HG03457 (cell line): ENCODE data around the gene LRMDA.
"Not testable (repeated sequence)": the region's sequence is repeated elsewhere in the genome, so short reads cannot be mapped to it uniquely, and the experiment has no call there.

ENCODE experiments used
- ATAC-seq: cut with Tn5 transposase; IDR thresholded peaks from one replicate; pipeline ENCODE4 v1.9.1; 2021; ENCODE audit warnings: moderate number of reproducible peaks; ENCODE audit not compliant: unreplicated experiment

Gene LRMDA

DNA sequence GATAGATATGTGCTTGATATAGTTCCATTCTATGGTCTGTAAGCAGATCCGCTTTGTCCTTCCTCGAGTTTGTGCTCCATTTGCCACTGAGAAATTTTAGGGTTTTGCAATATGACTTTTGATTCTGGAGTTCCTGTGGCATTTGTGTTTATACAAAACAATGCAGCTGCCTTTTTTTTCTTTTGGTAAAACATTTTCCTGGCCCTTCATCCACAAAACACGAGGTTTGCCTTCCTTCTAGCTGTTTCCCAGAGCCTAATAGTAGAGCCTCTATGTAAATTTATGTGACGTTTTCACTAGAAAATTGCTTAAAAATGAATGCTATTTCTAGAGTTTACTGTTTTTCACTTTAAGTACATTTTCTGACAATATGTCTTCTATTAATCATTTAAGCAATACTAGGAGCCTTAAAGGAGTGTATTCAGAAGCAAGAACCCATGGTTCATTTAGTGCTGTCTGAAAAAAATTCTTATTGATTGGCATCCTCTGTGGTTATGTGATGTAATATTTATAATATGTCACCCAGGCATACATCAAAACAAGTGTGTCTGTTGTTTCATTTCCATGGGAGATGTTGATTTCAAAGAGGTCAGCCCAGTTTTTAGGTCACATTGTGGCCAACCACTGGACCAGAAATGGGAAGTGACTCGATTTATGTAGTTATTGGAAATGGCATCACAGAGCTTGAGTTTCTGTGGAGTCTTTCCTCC is 618.3 kb downstream of the LRMDA start:
- no peak for ATAC-seq

DNA sequence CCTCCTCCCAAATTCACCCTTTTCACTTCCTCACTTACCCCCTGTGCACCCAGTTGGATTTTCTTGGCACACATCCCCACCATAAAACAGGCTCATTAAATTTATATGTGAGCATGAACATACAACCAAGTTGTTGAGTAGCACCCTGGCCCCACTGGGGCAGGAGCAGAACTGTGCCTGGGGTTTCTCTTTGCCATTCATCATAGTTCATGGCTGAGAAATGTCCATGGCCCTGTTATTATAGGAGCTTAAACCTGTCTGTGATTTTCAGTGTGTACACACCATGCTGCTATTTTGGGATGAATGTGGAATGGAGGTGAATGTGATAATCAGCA is 618.8 kb downstream of the LRMDA start:
- no peak for ATAC-seq

DNA sequence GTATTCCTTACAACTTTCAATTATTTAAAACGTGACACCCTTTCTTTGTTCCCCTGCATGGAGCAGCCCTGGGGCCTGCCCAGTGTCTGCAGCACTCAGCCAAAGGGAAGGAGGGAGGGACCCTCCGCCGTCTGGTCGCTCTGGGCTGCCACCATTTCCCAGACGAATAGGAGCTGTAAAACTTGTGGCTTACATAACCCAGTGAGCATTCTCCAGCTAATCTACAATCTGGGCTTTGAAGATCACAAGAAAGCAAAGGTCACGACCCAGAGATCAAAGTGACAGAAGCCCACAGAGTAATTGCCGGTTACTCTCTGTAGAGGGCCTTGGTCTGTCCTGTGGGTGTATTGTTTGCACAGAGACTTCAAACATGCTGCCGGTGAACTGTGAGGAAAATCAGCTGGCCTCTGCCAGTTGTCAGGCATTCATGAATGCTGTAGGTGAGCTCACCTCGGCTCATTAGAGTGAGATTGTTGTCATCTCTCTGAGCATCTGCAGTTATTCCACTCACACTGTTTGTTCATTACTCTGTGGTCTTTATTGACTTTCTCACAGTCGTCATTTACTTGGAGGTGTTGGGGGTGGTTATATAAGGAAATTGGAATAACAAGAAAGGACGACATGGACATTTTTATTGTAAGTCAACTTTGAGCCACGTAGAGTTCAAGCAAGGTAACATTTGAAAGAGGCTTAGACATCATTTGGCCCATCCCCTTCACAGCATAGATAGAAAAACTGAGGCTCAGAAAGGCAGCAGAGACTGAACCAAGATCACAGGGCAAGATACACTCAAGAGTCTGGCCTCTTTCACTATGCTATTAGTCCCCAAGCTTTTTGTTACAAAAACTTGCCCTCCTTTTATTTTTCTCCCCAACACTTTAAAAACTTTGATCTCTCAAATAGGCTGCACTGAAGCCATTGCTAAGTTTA is 619.8 kb downstream of the LRMDA start:
- ATAC-seq, result no peak

DNA sequence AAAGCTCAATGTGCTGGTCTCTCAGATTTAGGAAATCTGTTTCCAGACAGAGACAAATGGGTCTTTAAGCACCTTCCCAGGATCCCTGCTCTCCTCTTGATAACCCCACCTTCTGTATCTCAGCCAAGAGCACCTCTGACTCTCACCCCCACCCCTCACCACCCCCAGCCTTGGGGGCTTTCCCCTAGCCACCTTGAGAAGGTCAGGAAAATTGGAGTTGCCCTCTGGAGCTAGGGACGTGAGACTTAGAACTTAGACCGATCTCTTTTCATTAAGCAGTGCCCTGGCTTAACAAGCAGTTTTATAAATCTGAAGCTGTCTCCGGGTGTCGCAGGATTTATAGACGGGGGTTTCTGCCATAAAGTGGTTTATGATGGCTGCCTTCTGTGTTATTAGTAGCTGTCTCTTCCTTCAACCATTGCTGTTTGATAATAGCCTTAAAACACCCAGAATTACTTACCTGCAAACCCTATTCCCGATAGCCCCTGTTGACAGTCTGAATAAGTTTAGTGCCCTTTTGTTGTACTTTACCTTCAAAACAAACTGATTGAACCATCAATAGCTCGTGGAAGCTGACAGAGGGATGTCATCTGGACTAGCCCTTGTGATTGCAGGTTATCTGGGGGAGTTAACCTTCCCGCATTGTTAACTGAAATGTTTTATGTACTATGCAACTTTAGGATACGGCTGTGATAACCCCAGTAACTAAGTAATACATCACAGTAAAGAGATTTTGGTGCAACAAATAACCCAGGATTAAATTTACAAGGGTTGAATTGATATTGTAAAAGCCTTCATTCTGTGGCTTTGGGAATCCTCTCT is 621.5 kb downstream of the LRMDA start:
- no peak for ATAC-seq

DNA sequence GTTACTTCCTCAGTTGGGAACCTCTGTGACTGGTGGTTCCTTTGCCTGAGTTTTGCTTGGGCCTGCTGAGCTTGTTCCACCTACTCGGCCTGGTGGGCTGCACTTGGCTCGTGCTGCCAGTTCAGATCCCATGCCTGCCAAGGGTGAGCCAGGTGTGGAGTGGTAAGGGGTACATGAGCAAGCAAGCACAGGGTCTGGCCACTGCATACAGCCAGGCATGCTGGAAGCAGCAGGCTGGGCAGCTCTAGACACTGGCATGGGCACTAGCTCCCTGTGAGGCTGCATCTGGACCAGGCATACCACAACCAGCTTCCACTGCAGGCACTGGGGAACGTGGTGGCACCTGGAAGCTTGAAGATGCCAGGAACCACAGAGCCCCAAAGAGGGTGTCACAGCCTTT is 624.0 kb downstream of the LRMDA start:
- ATAC-seq, result no peak

DNA sequence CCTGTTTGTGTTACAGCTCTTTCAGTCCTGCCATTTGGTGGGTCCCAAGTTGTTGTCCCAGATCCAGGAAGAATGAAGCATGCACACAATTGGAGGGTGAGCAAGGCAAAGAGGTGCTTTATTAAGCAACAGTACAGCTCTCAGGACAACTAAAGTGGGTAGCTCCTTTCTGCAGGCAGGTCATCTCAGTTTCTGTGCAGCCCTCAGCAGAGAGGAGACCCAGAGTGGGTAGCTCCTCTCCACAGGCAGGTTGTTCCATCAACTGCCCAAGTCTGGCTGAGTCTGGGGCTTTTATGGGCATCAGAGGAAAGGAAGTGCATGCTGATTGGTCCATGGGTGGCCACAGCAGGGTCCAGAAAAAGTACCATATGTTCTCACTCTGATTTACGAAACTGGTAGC is 624.5 kb downstream of the LRMDA start:
- ATAC-seq, result no peak

DNA sequence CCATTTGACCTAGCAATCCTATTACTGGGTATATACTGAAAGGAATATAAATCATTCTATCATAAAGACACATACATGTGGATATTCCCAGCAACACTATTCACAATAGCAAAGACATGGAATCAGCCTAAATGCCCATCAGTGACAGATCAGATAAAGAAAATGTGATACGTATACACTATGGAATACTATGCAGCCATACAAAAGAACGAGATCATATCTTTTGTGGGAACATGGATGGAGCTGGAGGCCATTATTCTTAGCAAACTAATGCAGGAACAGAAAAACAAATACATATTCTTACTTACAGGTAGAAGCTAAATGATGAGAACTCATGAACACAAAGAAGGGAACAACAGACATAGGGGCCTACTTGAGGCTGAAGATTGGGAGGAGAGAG is 629.6 kb downstream of the LRMDA start:
- not testable (repeated sequence) for ATAC-seq

DNA sequence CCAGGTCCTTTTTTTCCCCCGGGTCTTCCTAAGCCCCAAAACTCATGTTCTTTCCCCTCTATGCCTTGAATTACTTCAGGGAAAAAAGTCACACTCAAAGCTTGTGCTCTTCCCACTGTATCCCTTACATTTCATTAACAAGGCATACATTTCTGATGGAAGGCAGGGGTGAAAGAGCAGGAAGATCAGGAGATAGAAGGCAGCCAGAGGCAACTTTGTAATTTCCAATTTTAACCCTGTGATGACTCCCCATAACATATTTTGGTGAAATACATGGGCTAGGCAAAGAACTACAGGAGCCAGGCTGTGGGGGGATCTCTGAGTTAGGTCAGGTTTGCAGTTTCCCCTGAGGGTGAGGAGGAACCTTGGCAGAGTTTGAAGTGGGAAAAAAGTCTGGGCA is 635.0 kb downstream of the LRMDA start:
- ATAC-seq, result no peak

DNA sequence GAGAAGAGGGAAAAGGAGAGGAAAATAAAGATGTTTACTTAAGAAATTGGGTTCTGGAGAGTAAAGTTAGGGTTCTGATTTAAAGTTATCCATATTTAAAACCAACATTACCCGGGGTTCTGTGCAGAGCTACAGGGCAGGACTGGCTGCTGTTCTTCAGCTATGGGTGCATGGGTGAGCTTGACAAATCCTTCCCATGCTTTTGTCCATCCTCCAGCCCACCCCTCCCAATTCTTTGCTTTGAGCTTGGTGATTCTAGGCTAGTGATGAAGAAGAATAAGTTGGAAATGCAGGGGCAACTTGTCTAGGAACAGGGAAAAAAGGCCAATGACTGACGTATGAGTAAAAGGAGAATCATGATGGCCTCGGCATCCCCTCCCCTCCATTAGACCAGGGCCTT is 636.0 kb downstream of the LRMDA start:
- no peak for ATAC-seq

DNA sequence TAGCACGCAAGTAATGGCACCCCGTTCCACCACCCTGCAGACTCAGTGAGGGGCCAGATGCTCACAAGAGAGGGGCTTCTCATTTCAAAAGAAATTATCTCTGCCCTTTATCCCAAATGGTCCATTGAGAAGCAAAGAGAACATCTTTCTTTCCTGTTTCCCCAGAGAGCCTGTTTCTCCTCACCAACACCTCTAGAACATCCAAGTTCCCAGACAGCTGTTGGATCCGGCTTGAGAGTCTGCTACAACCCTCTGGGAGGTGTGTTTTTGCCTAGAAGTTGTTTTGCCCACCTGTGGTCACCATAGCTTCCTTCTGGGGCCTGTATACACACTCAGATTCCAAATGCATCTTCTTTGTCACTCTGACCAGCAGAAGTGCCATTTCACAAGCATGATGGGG is 637.4 kb downstream of the LRMDA start:
- ATAC-seq, result no peak

DNA sequence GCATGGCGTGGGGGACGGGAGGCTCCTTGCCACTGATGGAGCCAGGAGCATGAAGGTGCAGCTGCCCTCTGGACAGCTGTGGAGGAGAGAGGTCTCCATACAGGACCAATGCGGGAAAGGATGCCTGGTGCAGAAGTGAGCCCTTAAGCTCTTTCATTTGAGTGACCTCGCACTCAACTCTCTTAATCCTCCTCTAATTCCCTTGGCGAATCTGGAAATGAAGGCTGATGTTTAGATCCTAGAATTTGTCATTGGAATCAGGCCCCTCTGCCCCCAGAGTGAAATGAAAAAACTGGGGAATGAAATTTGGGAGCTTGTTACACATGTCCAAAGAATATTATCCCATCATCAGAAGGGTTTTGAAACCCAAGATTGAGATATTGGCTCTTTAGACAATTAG is 639.5 kb downstream of the LRMDA start:
- no peak for ATAC-seq

DNA sequence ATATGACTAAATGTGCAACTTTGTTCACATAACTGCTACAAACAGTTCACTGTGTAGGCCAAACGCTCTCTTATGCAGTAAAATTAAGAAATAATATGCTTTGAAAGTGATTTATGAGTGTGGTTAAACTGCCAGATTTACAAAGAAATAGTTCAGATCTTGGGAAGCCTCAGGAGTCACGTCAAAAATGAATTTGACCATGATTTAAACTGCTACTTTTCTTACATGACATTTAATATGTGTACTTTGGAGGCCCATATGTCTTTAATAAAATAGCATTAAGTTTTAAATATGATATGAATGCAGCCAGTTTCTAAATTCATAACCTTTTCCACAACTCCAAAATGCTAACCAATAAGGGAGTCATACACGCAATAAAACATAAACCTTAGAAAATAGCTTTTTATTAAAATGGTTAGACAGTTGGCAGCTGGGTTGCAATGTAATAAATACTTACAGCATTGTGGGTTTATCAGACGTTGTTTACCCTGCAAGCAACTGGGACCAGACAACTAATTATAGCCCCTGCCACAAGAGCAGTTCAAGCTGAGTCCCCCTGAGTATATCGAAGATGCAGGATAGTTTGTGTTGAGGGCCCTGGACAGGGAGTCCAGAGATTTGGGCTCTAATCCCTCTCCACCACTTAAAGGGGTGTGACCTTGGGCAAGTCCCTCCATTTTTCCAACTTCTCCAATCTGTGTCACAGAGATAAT is 640.4 kb downstream of the LRMDA start:
- no peak for ATAC-seq

DNA sequence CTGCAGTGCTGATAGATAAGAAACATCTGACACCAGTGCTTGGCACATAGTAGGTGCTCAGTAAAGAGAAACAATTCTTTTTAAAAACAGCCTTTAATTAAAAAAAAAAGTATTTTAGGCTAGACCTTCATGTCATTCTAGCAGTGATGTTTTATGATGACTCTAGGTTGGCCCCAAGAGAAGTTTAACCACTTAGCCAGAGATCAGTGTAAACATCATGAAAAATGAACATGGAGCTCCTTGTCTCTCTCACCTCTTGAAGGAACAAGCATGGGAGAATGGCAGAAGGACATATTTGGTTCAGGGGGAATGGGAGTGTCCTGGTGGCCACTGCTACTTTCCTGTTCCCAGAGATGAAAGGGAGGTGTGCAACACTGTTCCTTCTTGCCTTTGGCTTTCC is 641.0 kb downstream of the LRMDA start:
- ATAC-seq, result no peak

DNA sequence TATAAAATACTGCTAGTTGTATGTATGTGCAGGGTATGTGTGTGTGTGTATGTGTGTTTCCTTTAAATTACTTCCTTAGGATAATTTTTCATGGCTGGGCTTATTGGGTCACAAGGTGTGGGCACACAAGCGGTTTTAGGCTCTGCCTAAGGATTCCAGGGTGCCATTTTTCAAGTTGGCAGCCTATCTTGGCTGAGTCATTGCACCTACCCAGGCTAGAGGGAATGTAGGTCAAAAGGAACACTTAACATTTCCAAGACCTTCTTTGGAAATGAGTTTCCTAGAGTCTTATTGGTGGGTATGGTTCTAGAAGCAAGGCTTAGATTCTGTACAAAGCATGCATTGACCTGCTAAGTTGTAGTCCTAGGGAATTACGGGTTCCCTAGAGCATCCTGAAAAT is 642.1 kb downstream of the LRMDA start:
- no peak for ATAC-seq

DNA sequence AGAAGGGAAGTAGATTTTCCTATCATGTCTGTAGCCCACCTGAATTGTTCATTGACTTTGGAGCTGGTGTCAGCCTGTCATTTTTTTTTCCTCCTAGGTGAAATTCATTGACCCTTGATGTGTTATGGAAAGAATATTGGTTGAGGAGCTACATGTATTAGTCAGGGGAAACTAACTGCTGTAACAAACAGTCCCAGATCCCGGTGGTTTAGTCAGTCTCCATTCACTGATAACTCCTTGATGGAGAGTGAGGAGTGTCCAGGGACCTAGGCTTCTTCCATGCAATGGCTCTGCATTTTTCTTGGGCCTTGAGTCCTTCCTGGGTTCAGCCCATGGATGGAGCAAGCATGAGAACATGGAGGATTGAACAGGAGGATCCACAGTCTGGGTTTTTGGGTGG is 643.2 kb downstream of the LRMDA start:
- no peak for ATAC-seq

DNA sequence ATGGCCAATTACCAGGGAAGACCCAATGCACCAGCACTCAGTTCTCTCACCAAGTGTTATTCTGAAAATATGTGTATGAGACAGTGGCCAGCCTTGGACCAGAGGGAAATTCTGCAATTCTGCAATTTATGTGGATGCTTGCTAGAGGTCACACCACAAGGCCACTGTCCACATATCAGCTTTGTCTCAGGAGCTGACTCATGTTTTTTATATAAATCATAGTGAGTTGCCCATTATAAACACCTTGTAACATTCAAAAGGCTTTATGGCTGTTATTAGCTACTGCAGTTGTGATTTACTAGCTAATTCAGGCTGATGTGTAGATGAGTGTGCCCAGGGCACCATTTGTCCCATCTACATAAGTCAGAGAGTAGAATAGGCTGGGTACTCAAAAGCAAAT is 649.0 kb downstream of the LRMDA start:
- no peak for ATAC-seq

DNA sequence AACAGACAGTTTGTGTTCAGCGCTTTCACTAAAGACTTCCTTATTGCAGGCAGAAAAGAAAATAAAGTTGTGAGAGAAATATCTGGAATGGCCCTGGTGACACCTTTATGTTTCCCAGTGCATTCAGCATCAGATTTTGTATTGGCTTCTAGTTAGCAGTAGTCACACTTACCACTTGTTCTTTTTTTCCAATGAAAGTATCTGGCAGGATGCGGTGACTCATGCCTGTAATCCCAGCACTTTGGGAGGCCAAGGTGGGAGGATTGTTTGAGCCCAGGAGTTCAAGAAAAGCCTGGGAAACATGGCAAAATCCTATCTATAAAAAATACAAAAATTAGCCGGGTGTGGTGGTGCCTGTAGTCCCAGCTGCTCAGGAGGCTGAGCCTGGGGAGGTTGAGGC is 649.6 kb downstream of the LRMDA start:
- no peak for ATAC-seq

DNA sequence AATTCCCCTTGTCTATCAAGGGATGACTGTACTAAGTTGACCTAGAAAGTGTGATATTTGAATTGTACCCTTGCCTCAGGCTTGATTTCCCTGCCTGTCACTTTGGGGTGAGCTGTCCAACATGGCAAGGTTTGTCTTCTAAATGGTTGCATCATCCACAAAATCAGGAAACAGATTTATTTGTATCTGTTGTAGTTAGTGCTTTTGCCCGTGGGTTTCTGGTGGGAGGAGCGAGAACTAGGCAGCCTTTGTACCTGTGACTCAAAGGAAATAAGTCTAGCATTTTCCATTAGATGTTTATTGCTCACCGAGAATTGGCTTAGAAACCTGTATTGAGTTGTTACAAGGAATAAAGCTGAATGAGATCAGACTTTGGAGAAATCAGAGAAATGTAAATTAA is 650.8 kb downstream of the LRMDA start:
- no peak for ATAC-seq

DNA sequence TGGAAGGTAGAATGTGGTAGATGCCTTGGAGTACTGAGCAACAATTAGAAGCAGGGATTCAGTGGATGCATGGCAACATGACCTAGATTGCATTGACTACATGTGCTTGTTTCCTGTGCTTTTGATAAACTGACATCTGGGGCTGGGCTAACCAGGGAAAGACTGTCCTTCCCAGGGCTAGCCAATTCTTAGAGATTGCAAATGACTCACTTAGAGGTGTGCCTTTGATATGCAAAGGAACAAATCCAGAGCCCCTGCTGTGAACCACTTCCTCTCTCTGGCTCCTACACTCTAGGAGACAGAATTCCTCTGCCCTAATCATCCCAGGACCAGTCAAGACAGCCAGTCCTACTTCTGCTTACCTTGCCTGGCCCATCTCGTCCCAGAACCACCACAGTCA is 651.5 kb downstream of the LRMDA start:
- no peak for ATAC-seq

DNA sequence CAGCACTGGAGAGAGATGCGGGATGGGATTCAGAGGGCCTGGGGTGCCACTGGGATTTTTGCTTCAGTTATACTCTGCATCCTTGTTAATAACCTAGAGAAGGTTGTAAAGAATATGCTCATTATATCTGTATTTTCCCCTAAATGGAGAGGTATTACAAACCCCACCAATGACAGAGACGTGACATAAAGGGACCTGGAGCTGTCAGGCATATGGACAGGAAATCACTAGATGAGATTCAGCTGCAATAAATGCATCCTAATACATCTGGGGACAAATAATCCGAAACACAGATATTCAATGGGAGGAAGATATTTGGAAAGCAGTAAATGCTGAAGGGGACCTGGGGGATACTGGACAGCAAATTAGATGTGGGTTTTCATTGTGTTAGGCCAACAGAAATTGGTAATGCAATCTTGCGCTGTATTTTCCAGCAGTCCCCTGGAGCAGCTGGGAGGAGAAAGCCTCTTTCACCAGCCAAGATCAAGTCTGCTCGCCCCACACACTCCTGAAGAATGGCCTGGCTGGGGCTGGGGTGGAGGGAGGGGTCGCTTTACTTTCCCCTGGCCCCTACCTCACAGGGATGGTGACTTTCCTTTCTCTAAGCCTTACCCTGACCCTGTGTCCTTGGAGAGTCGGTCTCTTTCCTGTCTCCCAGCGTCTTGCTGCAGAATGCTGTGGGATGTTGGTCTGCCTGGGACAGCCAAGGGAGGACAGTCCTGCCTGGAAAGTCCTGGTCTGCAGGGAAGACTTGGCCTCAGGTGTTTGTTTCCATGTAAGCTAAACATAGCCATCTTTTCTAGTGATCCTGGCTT is 653.8 kb downstream of the LRMDA start:
- ATAC-seq, result no peak
